Adrenal gland (tissue), 12 donors: ENCODE data around the gene RALGAPA2. TPM values are rescaled to one million over a fixed set of nuclear protein-coding genes. Genes with fewer than 3 reads are reported as not detected.
A peak's percentile ranks its signal among the peaks of the same experiment; 100 is the strongest.

ENCODE experiments used
- DNase-seq, 7 donors: peaks; one replicate each; pipeline ENCODE4 v3.0.0-alpha.2; 2019 to 2020
- H3K27ac ChIP-seq, 5 donors: fragments of 200-600 bp; sonication (generic) in 4 of 5; 1 replicate in 3 of 5; 2 replicates in 2 of 5; pipeline versions ENCODE4 v1.5.1 to v1.8.0; 2016 to 2020; ENCODE audit warnings: mild to moderate bottlenecking in 1 of 5
- H3K27me3 ChIP-seq: fragments of 200-600 bp; 2 replicates; pipeline ENCODE4 v1.8.0; 2021
- H3K36me3 ChIP-seq, 2 donors: fragments of 200-600 bp; replicated peaks in 1 of 2; 1 replicate in 1 of 2; 2 replicates in 1 of 2; pipeline versions ENCODE4 v1.5.1 to v1.8.0; 2018 to 2022
- H3K4me1 ChIP-seq, 2 donors: fragments of 200-600 bp; replicated peaks in 1 of 2; 1 replicate in 1 of 2; 2 replicates in 1 of 2; pipeline versions ENCODE4 v1.5.1 to v1.8.0; 2018 to 2021
- H3K4me3 ChIP-seq, 4 donors: fragments of 200-600 bp; sonication (generic) in 3 of 4; one replicate each; pipeline ENCODE4 v1.5.1; 2016 to 2018
- H3K9me3 ChIP-seq, 3 donors: fragments of 200-600 bp; sonication (generic) in 1 of 3; replicated peaks in 1 of 3; 1 replicate in 2 of 3; 2 replicates in 1 of 3; pipeline versions ENCODE4 v1.5.1 to v1.8.0; 2016 to 2021
- CTCF ChIP-seq, 6 experiments: fragments of 450-650 bp in 4 of 6; fragments of 200-600 bp in 2 of 6; sonication (generic) in 1 of 6; IDR thresholded peaks; 1 replicate in 5 of 6; 2 replicates in 1 of 6; pipeline versions ENCODE4 v1.5.1 to v1.8.0; 2016 to 2021; ENCODE audit warnings: antibody characterized with exemption in 6 of 6, mild to moderate bottlenecking in 2 of 6, moderate library complexity in 1 of 6
- POLR2A ChIP-seq, 2 donors: fragments of 450-650 bp; IDR thresholded peaks; one replicate each; pipeline ENCODE4 v1.6.1; 2017; ENCODE audit warnings: antibody characterized with exemption in 2 of 2, mild to moderate bottlenecking in 2 of 2, moderate library complexity in 1 of 2
- WGBS, 4 donors: extraction: QIAGEN DNeasy Blood & Tissue Kit in 2 of 4; methylation state at CpG; one replicate each; pipeline versions ENCODE4 v1.1.5 to v1.1.7; 2013 to 2017; 5-methylcytosine and 5-hydroxymethylcytosine counted together
- intact Hi-C, 2 donors: fragments of 100-400 bp; cut with DNase I; formaldehyde crosslinking; loops; one replicate each; pipeline versions ENCODE4 v1.14.1 to v1.15.0; 2022 to 2023
- polyA plus RNA-seq, 3 donors: library from polyadenylated mRNA; stranded (reverse); fragments of 200-250 nt in 2 of 3; fragments of 350-450 nt in 1 of 3; fragmentation: Illumina TruSeq in 1 of 3; extraction: RNeasy Lipid Tissue Mini Kit (QIAGEN cat#74804) in 1 of 3; gene quantifications; one replicate each; pipeline ENCODE4 v1.2.3, GENCODE V29; 2013 to 2014
- total RNA-seq, 9 donors: library from RNA; depleted of rRNA in 4 of 9; stranded (reverse); fragments of >200 nt in 4 of 9; fragments of 120-200 nt in 1 of 9; fragmentation: NEBNext Ultra II Directional in 1 of 9; extraction: Animal tissue kit (Norgen Biotek cat#: 25700) in 1 of 9; gene quantifications; one replicate each; pipeline versions ENCODE4 v1.1.0 to v1.2.4, GENCODE V29; 2013 to 2023
- donor health status: healthy with polysubstance abuse.
- donor health status: Bipolar disorder and iron deficiency.
- donor health status: DM: yes; HTN: yes; CAD: no.
- donor health status: DM: no; HTN: no; CAD: no.
- donor health status: DM: no; HTN: no; CAD: no.
- donor health status: DM: yes; HTN: yes; CAD: no.

The RALGAPA2 gene
- total and polyA plus RNA-seq, 12 donors: 3.7 to 39.6 (median 20.7) TPM

DNA sequence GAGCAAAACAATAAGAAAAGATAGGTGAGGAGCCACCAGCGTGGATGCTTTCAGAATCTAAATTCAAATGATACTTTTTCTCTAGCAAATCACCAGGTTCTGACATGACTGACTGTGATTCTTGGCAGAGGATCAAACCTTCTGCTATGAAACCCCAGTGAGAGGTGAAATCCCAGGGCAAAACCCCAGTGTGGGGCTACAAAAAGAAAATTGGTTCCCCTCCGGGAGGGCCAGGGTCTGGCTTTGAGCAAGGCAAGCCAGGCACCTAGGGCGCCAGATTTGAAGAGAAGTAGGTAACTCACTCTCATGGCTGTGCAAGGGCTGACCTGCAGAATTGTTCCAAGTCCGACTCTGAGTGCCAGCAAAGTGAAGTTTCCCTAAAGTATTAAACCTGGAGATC, 20.2 kb upstream of the RALGAPA2 start:
- Histone ChIP-seq H3K36me3 (no peaks in the 10 kb centered on the region), H3K27ac (peak overlapping the region in 4 of 5 donors; percentile 14 to 75 (median 58)), H3K4me3 (no peak overlapping the region), H3K4me1 (peaks cover 14 to 18% of the 10 kb centered on the region in 2 donors), H3K9me3 (no peaks in the 10 kb centered on the region), H3K27me3 (no peaks in the 10 kb centered on the region)
- DNase-seq: no peak
- no peak for TF ChIP-seq POLR2A (IDR thresholded peaks at IDR 0.05)
- no peak for TF ChIP-seq CTCF (IDR thresholded peaks at IDR 0.05)
- 74 to 82% (median 77%) methylated on average over 4 of the region's 4 CpGs for WGBS, 4 donors
- intact Hi-C loops: no loop called here

GRCh38 chr20:20731945-20732296, 19.5 kb upstream of the RALGAPA2 start:
- H3K4me3 ChIP-seq: no peak overlapping the region
- no peaks in the 10 kb centered on the region for H3K36me3 ChIP-seq
- 23 to 34% (median 28%) methylated on average over 2 of the region's 2 CpGs for WGBS, 4 donors
- DNase-seq: peak in 4 of 7 donors; percentile 47 to 69 (median 57)
- no peak for TF ChIP-seq POLR2A (IDR thresholded peaks at IDR 0.05)
- peaks cover 14 to 18% of the 10 kb centered on the region in 2 donors for H3K4me1 ChIP-seq
- intact Hi-C loops: no loop called here
- peak overlapping the region in 4 of 5 donors; percentile 14 to 75 (median 58) for H3K27ac ChIP-seq
- no peaks in the 10 kb centered on the region for H3K9me3 ChIP-seq
- no peaks in the 10 kb centered on the region for H3K27me3 ChIP-seq

DNA sequence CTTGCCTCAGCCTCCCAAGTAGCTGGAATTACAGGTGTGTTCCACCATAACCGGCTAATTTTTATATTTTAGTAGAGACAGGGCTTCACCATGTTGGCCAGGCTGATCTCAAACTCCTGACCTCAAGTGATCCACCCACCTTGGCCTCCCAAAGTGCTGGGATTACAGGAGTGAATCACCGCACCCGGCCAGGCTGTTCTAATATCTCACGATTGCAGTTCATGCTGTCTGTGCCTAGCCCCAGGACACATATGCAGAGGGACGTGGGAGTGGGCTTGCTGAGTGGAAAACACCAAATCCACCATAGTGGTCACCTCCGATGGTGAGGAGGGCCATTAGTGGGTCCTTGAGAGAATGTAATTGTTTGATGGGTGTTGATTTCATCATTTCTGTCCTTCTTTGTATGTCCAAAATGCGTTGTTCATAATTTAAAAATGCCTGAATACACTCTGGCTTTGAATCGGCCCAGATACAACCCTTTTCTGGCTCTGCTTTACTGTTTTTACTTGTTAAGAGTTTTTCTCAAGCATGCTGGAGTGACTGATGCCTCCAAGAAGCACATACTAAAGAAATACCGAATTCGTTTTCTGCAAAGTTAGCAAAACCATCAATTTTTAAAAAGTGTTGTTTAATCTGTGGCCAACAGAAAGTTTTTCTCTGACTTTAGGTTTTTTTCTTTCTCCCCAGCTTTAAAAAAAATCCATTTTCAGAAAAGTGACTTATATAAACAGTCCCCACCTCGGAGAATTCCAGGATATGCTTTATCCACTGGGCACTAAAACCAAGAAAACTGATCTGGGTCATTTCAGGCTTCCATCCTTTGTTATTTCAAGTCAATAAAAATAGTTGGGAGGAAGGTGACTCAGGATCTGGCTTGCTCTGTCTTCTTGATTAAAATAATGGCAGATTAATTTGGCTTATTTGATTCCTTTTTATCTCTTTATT, 18.8 kb upstream of the RALGAPA2 start:
- no peaks in the 10 kb centered on the region for H3K36me3 ChIP-seq
- no peak overlapping the region for H3K4me3 ChIP-seq
- WGBS, 4 donors: 66 to 73% (median 69%) methylated on average over 11 of the region's 11 CpGs
- no peaks in the 10 kb centered on the region for H3K9me3 ChIP-seq
- intact Hi-C loops: no loop called here
- H3K4me1 ChIP-seq: peaks cover 14 to 18% of the 10 kb centered on the region in 2 donors
- H3K27me3 ChIP-seq: no peaks in the 10 kb centered on the region
- no peak for DNase-seq
- no peak for TF ChIP-seq CTCF (IDR thresholded peaks at IDR 0.05)
- no peak for TF ChIP-seq POLR2A (IDR thresholded peaks at IDR 0.05)
- peak overlapping the region; percentile 2 to 75 (median 50) for H3K27ac ChIP-seq

DNA sequence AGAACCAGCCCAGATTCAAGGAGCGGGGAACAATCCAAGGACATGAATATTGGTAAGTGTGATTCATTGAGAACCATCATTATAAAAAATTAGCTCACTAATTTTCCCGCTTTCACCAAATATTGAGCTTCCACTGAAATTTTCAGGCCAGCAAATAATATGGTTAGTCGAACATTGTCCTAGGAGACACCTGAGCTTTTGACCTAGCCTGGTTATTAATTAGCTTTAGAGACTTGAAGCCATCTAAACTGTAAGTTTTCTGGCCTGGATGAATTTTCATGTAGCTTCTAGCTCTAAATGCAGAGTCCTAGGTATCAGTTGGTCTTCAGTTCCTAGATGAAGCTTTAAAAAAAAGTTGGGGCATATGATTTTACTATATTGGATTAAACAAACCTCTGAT, 17.1 kb upstream of the RALGAPA2 start:
- no peak for DNase-seq
- Histone ChIP-seq H3K27me3 (no peaks in the 10 kb centered on the region), H3K36me3 (no peaks in the 10 kb centered on the region), H3K27ac (no peak overlapping the region), H3K4me1 (peaks cover 14 to 18% of the 10 kb centered on the region in 2 donors), H3K4me3 (no peak overlapping the region), H3K9me3 (no peaks in the 10 kb centered on the region)
- WGBS, 4 donors: 71 to 79% (median 74%) methylated on average over 3 of the region's 3 CpGs
- TF ChIP-seq CTCF (IDR thresholded peaks at IDR 0.05) (no peak), POLR2A (IDR thresholded peaks at IDR 0.05) (no peak)
- intact Hi-C loops: loop anchor here in 1 of 2 donors (10.0 kb wide), 1 partner anchor 95 kb away; no protein-coding TSS in a partner anchor
